ENCODE measurements around the gene MYO7B. TPM values are rescaled to one million over a fixed set of nuclear protein-coding genes. Genes with fewer than 3 reads are reported as not detected.

MYO7B gene
- polyA plus RNA-seq, 1 of the 3 experiments (the other 2 are of a cell fraction): 0.08 TPM

GRCh38 chr2:127597046-127597983 is 61.8 kb downstream of the MYO7B start:
- no peak overlapping the region for H3K27ac ChIP-seq (ENCODE audit: low read depth in 2 of 2, low read length in 1 of 2)
- POLR2A ChIA-PET: no interaction called here

GRCh38 chr2:127597984-127598380 is 62.5 kb downstream of the MYO7B start:
- no peaks in the 10 kb centered on the region for H3K79me2 ChIP-seq (ENCODE audit: insufficient read depth)
- H3K4me1 ChIP-seq (ENCODE audit: control insufficient read depth in 1 of 2, insufficient read depth in 2 of 2, low read depth in 1 of 2, low read length in 1 of 2): no peaks in the 10 kb centered on the region
- no peaks in the 10 kb centered on the region for H3K36me3 ChIP-seq (replicated peaks in 1 of 2; ENCODE audit: control insufficient read depth in 1 of 2, insufficient read depth in 2 of 2, low read length in 1 of 2)
- no peak overlapping the region for H3K27ac ChIP-seq (ENCODE audit: low read depth in 2 of 2, low read length in 1 of 2)
- 55% methylated on average over 4 of the region's 4 CpGs for WGBS (ENCODE audit: low lambda C conversion rate)
- H2AFZ ChIP-seq (ENCODE audit: low read depth): no peak overlapping the region
- H3K9me2 ChIP-seq: no peaks in the 10 kb centered on the region
- H3F3A ChIP-seq (replicated peaks; ENCODE audit: insufficient read depth): peaks cover 11% of the 10 kb centered on the region
- ChIA-PET CTCF (interaction anchor here (1.3 kb wide), 1 partner anchor 9 kb away, joined by 4 read pairs; no protein-coding TSS in a partner anchor), POLR2A (no interaction called here)
- H3K27me3 ChIP-seq (ENCODE audit: insufficient read depth): no peaks in the 10 kb centered on the region
- no peak overlapping the region for H3K4me3 ChIP-seq (ENCODE audit: low read depth in 2 of 2, low read length in 1 of 2)
- H3K9me3 ChIP-seq: no peaks in the 10 kb centered on the region
- no peak overlapping the region for H3K9ac ChIP-seq
- H4K20me1 ChIP-seq (ENCODE audit: insufficient read depth): no peaks in the 10 kb centered on the region
- DNase-seq: no peak
- TF ChIP-seq FOXM1 (IDR thresholded peaks at IDR 0.05; ENCODE audit: low read depth) (no peak), NRF1 (IDR thresholded peaks at IDR 0.05; ENCODE audit: low read depth, low read length) (no peak), CHD2 (IDR thresholded peaks at IDR 0.05; ENCODE audit: low read length, partially characterized antibody) (no peak), YY1 (IDR thresholded peaks at IDR 0.05; ENCODE audit: low read depth) (no peak), RCOR1 (IDR thresholded peaks at IDR 0.05; ENCODE audit: low read length) (no peak), NFIC (IDR thresholded peaks at IDR 0.05; ENCODE audit: borderline replicate concordance) (no peak), POLR2AphosphoS5 (IDR thresholded peaks at IDR 0.05; ENCODE audit: low read depth, low read length) (no peak), USF1 (IDR thresholded peaks at IDR 0.05; ENCODE audit: borderline replicate concordance, low read depth) (no peak), JUND (IDR thresholded peaks at IDR 0.05) (no peak), REST (IDR thresholded peaks at IDR 0.05; ENCODE audit: low read depth, low read length) (no peak), MAX (IDR thresholded peaks at IDR 0.05; ENCODE audit: low read depth) (no peak), SIN3A (IDR thresholded peaks at IDR 0.05; ENCODE audit: borderline replicate concordance, low read depth, low read length) (no peak), IRF3 (IDR thresholded peaks at IDR 0.05; ENCODE audit: low read depth, low read length) (no peak), RXRA (IDR thresholded peaks at IDR 0.05; ENCODE audit: borderline replicate concordance, low read depth) (no peak), MXI1 (IDR thresholded peaks at IDR 0.05; ENCODE audit: low read depth, low read length) (no peak), ELF1 (IDR thresholded peaks at IDR 0.05) (no peak)
- H3K4me2 ChIP-seq: no peak overlapping the region

More at GRCh38 chr2:127597046-127597983, 61.8 kb downstream of the MYO7B start:
- H3K79me2 ChIP-seq (ENCODE audit: insufficient read depth): no peaks in the 10 kb centered on the region
- no peaks in the 10 kb centered on the region for H3K9me3 ChIP-seq
- no peaks in the 10 kb centered on the region for H3K9me2 ChIP-seq
- peaks cover 11% of the 10 kb centered on the region for H3F3A ChIP-seq (replicated peaks; ENCODE audit: insufficient read depth)
- WGBS (ENCODE audit: low lambda C conversion rate): 81% methylated on average over 17 of the region's 17 CpGs
- H3K27me3 ChIP-seq (ENCODE audit: insufficient read depth): no peaks in the 10 kb centered on the region
- no peak overlapping the region for H3K9ac ChIP-seq
- CTCF ChIA-PET: interaction anchor here (1.3 kb wide), 1 partner anchor 8 kb away, joined by 4 read pairs; no protein-coding TSS in a partner anchor
- no peaks in the 10 kb centered on the region for H3K36me3 ChIP-seq (replicated peaks in 1 of 2; ENCODE audit: control insufficient read depth in 1 of 2, insufficient read depth in 2 of 2, low read length in 1 of 2)
- no peak overlapping the region for H3K4me3 ChIP-seq (ENCODE audit: low read depth in 2 of 2, low read length in 1 of 2)
- no peak overlapping the region for H2AFZ ChIP-seq (ENCODE audit: low read depth)
- no peak for TF ChIP-seq IRF3 (IDR thresholded peaks at IDR 0.05; ENCODE audit: low read depth, low read length)
- no peak overlapping the region for H3K4me2 ChIP-seq
- no peaks in the 10 kb centered on the region for H4K20me1 ChIP-seq (ENCODE audit: insufficient read depth)
- no peak for DNase-seq
- H3K4me1 ChIP-seq (ENCODE audit: control insufficient read depth in 1 of 2, insufficient read depth in 2 of 2, low read depth in 1 of 2, low read length in 1 of 2): no peaks in the 10 kb centered on the region
